Measurements from ENCODE around the gene SERTAD3.

The SERTAD3 gene

DNA sequence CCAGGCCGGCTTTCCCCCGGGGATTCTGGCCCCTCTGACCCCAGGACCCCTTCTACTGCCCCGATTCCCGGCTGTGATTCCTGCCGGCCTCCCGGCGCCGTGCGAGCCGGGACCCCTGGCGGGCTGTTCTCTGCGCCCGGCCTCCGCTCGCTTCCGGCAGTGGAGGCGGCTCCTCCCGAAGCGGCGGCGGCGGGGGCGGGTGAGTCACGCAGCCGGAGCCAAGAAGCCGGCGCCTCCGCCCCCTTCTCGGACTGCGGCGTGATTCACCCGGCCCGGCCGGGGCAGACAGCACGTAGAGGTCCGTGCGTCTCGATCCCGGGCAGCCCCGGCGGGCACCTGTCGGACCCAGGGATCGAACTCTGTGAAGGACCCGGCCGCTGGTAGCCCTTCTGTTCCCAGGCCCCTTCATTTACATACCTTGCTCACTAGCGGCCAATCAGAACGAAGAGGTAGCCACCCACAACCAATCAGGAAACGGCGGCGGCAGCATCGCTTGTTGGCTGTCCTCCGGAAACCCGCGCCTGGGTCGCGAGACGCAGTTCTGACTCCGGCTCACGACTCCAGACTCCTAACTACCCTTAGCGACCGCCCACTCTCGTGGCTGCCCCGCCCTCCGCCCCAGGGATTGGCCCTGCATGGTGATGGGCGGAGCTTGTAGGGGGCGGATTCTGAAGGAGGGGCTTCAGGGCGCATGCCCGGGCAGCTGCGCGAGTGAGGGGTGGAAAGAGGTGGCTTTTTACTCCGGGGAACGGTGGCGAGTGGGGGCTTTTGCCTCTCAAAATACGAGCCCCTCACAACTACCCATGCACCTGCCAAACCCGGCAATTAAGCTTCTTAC is 18.5 kb downstream of the SERTAD3 start, which contains the start of gene SERTAD1:
Gene SERTAD1, minus strand, starts transcription at position 543 of the 838 bp plus-strand sequence. CDS start 2,446 bp downstream, outside the sequence.
- DNase-seq (ENCODE audit: low read depth in 2 of 2): peak; percentile 100

- DNase-seq (ENCODE audit: low read depth in 2 of 2): no peak
Measured at GRCh38 chr19:40424637-40425449, 19.3 kb downstream of the SERTAD3 start.

GRCh38 chr19:40423938-40424337 is 20.2 kb downstream of the SERTAD3 start:
- no peak for DNase-seq (ENCODE audit: low read depth in 2 of 2)

DNA sequence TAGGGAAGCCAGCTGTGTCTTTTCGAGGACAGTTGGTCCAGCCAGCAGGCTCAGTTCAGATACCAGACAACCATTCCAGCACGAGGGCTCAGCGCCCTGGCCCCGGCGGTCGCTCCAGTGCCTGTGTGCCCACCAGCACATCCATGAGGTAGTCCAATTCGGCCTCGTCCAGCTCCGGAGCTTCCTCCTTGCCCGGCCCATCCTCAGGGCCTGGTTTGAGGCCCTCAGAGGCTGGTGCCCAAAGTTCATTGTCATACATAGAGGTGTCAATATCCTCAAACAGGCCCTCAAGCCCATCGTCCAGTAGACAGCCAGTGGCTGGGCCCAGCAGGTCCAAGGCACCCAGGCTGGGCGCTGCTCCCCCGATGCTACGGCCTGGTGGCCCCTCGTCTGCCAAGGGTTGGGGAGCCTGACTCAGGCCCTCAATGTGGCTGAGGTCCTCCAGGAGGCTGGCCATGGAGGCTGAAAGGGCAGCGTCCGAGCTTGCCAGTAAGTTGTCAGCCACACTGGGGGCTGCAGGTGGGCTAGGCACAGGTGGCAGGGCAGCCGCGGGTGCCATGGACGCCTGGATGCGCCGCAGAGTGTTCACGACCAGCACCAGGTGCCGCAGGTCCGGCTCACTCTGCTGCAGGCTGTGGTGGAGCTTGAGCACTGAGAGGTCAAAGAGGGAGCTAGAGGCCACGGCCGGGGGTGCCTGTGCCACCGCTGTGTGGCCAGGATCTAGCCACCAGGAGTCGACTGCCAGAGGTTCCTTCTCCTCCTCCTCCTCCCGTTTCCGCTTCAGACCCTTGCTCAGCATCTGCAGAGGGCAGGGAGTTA is 21.2 kb downstream of the SERTAD3 start:
- no peak for DNase-seq (ENCODE audit: low read depth in 2 of 2)

DNA sequence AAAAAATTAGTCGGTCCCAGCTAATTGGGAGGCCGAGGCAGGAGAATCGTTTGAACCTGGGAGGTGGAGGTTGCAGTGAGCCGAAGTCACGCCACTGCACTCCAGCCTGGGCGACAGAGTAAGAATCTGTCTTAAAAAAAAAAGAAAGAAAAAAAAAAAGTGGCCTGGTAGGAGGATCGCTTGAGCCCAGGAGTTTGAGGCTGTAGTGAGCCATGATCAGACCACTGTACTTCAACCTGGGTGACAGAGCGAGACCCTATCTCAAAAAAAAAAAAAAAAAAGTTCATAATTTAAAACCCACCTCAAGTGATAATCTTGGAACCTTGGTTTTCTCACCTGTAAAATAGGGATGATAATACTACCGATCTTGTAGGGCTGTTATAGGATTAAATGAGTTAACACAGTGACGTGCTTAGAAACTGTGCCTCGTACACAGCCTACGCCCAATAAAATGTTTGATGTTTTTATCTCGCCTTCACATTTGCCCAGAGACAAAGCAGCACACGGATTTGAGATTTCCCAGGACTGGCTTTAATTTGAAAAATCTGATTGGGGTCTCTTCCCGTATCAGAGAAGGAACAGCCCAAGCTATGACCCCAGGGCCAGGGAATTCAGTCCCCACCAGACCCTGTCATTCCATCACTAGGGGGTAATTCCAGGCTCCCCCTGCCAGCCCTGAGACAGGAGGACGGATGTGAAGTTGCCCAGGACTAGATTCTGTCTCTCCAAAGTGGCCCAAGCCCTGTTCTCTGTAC is 22.0 kb downstream of the SERTAD3 start:
- no peak for DNase-seq (ENCODE audit: low read depth in 2 of 2)

DNA sequence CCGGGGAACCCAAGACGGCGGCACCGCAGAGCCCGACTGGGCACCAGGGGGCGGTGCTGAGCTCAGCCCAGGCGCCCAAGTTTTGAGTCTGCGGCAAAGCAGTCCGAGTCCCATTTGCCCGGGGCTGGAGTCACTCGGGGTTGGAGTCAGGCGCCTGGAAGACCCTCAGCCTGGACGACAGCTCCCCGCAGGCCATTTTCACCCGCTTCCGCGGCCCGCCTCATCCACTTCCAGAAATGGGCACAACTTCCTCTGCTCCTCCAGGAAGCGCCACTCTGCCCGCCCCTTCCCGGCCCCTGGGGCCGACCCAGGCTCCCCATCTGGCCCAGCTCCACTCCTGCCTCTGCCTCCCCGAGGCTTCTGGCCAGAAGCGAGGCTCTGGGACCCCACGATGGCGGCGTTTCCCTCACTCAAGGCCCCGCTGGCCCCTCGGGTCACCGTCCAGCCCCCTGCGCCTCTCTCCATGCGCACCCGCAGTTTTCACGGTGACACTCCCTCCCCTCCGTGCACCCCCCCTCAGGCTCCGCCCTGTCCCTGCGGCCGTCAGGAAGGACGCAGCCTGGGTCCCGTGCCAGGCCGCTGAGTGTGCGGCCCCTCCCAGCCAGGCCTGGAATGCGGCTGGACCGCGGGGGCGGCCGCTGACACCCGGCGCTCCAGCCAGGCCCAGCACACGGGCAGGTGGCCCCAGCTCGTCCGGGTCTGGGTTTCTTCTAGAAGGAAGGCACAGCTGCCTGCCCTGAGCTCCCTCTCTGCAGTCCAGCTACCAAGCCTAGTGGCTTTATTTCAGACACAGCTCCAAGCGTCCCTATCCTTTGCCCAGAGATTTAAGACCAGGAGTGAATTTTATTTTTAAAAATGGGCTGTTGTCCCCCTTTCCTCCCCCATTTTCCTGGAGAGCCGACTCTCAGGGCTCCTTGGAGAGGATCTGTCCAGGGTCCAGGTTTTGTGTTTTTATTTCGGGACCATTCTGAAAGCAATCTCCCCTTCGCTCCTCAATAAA is 23.1 kb downstream of the SERTAD3 start:
- no peak for DNase-seq (ENCODE audit: low read depth in 2 of 2)

DNA sequence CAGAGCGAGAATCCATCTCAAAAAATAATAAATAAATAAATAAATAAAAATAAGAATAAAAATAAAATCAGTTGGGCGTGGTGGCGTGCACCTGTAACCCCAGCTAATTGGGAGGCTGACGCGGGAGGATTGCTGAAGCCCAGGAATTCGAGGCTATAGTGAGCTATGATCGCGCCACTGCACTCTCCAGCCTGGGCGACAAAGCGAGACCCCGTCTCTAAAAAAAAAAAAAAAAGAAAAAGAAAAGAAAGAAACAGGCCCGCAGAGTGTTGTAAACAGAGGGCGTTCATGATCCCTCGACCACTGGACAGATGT is 23.7 kb downstream of the SERTAD3 start:
- no peak for DNase-seq (ENCODE audit: low read depth in 2 of 2)

DNA sequence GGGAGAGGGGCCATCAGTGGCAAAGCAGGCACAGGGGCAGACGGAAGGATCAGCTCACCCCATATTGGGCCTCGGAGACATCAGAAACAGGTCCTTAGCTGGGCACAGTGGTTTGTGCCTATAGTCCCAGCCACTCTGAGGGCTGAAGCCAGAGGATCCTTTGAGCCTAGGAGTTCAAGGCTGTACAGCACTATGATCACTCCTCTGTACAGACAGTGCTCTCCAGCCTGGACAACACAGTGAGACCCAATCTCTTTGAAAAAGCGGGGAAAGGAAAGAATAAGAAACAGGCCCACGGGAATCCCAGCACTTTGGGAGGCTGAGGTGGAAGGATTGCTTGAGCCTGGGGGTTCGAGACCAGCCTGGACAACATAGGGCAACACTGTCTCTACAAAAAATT is 24.4 kb downstream of the SERTAD3 start:
- DNase-seq (ENCODE audit: low read depth in 2 of 2): no peak

GRCh38 chr19:40419066-40419612 is 25.0 kb downstream of the SERTAD3 start:
- DNase-seq (ENCODE audit: low read depth in 2 of 2): no peak

GRCh38 chr19:40418040-40418439 is 26.1 kb downstream of the SERTAD3 start:
- no peak for DNase-seq (ENCODE audit: low read depth in 2 of 2)

GRCh38 chr19:40417643-40417981 is 26.5 kb downstream of the SERTAD3 start:
- no peak for DNase-seq (ENCODE audit: low read depth in 2 of 2)

GRCh38 chr19:40416918-40417642 is 27.1 kb downstream of the SERTAD3 start:
- no peak for DNase-seq (ENCODE audit: low read depth in 2 of 2)

DNA sequence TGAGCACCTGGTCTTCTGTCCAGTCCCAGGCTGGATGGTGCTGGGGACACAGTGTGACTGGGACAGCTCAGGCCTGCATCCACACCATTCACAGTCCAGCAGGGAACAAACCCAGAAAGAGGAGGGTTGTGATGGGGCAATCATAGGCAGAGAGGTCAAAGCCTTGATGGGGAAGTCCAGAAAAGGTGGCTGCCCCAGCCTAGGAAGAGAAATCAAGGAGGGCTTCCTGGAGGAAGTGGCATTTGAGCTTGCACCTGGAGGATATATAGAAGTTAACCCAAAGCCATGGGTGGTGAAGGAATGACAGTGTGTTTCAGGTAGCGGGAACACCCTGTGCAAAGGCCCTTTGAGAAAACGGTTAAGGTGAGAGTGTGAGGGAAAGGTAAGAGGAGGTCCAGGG is 28.4 kb downstream of the SERTAD3 start:
- no peak for DNase-seq (ENCODE audit: low read depth in 2 of 2)

DNA sequence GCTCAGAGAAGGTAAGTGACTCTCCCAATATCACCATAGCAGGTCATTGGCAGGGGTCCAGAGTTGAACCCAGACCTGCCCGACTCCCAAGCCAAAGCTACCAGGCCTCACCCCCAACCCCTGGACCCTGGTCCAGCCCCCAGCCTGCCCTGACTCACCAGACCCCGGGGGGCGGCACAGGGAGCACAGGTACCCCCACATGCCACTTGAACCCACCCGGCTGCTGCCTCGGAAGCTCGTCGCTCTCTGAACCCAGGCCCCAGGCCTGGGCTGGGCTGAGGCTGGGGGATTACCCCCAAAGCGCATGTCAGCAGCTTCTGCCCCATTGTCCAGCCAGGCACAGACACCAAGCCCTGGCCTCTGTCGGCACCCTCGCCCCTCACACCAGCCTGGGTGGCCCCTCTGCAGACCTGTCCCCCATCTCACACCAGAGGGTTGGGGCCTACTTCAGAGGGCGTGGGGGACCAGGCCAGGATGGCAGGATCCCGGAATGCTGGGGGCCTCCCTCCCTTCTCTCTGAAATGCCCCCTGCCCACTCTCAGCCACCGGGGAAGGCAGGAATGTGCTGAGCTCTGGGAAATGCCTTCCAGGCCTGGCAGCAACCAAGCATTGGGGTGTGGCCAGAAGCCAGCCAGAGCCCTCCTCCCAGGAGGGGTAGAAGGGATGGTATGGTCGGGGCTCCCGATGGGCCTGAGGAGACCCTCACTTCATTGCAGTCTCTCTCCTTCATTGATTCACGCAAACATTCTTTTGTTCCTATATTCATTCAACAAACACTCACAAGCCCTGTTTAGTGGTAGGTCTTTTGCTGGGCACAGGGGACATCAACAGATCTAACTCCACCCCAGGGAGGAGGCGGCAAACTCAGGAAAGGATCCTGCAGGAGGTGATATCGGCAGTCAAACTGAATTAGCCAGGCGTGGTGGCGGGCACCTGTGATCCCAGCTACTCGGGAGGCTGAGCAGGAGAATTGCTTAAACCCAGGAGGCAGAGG is 29.3 kb downstream of the SERTAD3 start:
- no peak for DNase-seq (ENCODE audit: low read depth in 2 of 2)

DNA sequence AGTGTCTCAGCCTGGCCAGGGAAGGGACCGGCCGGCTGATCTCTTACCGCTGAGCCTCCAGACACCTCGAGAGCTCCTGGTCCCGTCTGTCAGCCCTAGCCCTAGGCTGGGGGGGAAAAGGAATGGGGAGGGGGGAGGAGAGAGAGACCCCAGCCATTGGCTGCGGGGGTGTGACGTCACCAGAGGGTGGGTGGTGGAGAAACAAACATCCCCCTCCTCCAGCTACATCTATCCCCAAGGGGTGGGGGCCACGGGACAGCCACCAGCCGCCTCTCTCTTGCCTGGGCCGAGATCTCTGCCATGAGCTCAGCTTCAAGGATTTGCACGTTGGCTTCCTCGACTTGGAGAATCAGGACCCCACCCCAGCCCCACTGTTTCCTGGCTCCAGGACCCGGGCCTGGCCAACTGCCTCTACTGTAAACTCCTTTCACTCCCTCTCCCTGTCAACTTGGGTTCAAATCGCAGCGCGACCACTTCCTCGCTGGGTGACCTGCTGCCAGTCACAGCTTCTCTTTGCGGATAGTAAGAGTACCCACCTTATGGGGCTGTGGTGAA is 30.8 kb downstream of the SERTAD3 start, which contains the start of gene PRX:
Gene PRX, minus strand, starts transcription at position 88 of the 555 bp plus-strand sequence. CDS start 5,446 bp downstream, outside the sequence.
- no peak for DNase-seq (ENCODE audit: low read depth in 2 of 2)

DNA sequence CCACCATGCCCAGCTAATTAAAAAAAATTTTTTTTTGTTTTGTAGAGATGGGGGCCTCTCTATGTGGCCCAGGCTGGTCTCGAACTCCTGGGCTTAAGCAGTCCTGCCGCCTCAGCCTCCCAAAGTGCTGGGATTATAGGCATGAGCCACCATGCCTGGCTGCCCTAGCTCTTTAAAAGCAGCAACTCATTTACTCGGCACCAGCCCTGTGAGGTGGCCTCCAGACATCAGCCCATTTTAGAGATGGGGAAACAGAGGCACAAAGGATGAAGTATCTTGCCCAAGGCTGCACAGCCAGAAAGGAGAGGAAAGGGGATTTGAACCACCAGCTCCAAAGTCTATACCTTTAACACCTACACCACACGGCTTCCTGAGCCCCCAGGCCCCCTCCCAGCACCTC is 31.3 kb downstream of the SERTAD3 start:
- DNase-seq (ENCODE audit: low read depth in 2 of 2): no peak

DNA sequence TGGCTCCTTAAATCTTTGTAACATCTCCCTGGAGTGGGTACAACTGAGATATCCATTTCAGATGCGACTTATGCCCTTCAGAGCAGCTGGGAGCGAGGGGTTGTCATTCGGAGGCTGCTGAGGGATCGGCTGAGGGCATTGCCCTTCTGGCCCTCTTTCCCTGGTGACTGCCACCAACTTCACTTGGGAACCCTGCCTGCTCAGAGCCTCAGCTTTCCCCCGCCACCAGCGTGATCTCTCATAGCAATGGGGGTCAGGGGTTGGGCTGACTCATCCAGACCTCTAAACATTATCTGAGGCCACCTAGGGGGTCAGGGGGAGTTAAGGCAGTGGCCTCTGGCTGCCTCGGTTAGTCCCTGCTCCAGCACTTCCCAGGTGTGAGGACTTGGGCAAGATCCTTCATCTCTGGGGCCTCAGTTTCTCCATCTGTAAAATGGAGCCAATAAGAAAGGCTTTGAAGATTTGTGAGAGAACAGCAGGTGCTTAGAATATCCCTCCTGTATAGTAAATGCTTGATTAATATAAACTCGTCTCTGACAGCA is 32.1 kb downstream of the SERTAD3 start:
- no peak for DNase-seq (ENCODE audit: low read depth in 2 of 2)

Measured in activated CD8-positive, alpha-beta memory T cell treated with anti-CD3 and anti-CD28 coated beads for 4 hours (primary cell).